GM21786 (cell line): ENCODE results near the gene SPRYD3.

Source experiments
- ATAC-seq: cut with Tn5 transposase; IDR thresholded peaks from one replicate; pipeline ENCODE4 v1.9.1; 2021; ENCODE audit not compliant: unreplicated experiment

The SPRYD3 gene

DNA sequence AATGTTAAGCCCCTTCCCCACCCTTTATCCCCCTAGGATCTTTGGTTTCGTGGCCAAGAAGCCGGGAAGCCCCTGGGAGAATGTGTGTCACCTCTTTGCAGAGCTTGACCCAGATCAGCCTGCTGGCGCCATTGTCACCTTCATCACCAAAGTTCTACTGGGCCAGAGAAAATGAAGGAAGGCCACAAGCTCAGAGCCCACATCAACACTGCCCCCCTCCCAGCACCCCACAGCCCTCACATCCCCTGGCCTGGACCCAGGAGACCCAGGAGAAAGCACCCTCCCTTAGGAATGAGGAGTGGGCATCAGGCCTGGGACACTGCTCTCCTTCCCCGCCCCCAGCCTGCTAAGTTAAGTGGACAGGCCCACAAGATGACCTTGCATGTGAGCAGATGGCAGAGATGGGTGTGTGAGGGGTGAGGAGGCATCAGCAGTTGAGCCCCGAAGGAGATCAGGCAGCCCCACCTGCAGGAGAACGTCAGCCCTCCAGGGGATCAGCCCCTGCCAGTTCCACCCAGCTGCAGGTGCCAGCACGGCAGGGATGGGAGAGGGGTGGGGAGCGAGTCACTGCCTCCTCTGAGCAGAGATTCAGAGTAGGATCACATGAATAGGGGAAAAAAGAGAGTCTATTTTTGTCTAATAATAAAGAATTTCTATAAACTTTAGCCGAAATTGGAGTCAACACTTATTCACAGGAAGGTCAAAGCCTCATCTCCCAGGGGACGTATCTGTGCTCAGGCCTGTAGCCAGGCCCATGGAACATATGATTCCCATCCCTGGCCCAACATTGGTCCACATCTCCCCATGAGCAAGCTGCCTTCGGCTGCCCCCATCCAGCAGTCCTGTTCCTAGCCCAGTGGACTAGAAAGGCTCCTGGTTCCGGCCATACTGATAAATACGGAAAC is 15.2 kb downstream of the SPRYD3 start:
- ATAC-seq: no peak

DNA sequence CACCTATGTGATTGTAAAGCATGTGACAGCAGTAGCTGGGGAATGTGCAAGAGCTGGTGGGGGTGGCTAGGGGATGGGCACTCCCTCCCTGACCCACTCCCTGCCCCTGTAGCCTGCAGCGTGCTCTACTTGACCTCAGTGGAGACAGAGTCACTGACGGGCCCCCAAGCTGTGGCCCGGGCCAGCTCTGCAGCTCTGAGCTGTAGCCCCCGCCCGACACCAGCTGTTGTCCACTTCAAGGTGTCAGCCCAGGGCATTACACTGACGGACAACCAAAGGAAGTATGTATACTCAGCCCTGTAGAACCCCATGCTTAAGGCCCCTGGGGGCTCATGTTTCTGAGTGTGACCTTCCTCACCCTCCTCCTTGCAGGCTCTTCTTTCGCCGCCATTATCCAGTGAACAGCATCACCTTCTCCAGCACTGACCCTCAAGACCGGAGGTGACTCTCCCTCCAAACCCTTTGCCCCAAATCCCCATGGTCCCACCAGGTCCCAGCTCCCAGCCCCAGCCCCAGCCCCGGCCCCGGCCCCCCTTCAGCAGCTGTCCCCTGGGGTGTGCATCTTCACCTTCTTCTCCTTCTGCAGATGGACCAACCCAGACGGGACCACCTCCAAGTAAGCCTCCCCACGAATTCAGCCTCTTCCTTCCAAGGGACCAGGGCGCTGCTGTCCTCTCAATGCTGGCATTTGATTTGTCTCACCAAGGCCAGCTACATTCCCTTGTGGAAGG is 16.0 kb downstream of the SPRYD3 start:
- no peak for ATAC-seq

DNA sequence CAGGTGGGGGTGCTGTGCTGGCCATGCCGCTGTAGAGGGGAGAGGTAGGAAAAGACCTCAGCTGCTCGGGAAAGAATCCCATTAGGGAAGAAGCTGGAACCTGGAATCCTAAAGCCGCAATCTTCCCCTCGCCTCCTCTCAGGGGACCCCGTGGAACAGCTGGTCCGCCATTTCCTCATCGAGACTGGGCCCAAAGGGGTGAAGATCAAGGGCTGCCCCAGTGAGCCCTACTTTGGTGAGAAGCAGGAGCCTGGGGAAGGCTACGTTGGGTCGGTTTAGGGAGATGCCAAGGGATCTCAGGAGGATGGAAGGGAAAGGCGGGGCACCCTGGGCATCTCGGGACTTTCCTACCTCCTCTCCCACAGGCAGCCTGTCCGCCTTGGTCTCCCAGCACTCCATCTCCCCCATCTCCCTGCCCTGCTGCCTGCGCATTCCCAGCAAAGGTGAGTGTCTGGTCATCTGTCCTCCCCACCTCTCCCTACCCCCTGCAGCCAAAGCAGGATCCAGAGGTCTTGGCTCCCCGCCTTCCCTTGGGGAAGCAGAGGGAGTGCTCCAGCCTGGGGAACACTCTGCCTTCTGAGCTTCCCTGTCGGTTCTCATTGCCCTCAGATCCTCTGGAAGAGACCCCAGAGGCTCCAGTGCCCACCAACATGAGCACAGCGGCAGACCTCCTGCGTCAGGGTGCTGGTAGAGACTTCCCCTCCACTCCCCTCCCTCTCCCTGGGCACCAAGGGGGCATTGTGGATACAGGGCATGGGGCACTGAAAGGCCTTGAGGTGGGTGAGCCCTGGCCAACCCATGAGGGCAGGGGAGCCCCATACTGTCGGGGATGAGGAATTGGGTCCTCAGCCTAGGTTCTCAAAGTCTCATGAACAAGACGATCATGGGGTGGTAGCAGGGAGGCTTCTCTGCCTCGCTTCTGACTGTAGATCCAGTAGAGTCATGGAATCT is 16.9 kb downstream of the SPRYD3 start:
- ATAC-seq: no peak

DNA sequence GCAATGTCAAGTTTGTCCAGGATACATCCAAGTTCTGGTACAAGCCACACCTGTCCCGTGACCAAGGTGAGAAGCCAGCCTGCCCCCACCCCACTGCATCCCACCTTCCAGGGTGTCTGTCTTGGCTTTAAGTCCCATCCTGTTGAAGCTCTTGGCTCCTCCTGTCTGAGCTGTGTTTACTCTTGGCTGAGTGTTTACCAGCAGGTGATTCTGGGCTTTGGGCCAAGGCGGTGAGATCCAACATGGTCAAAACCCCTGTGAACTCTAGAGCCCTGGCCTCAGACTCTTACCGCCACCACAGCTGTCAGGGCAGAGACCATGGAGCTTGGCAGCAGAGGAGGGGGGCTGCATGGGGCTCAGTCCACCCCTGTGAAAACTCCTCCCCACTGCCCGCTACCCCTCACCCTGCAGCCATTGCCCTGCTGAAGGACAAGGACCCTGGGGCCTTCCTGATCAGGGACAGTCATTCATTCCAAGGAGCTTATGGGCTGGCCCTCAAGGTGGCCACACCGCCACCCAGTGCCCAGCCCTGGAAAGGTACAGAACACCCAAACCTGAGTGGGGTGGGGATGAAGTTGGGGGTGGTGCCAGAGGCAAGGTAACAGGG is 17.7 kb downstream of the SPRYD3 start:
- ATAC-seq: no peak

DNA sequence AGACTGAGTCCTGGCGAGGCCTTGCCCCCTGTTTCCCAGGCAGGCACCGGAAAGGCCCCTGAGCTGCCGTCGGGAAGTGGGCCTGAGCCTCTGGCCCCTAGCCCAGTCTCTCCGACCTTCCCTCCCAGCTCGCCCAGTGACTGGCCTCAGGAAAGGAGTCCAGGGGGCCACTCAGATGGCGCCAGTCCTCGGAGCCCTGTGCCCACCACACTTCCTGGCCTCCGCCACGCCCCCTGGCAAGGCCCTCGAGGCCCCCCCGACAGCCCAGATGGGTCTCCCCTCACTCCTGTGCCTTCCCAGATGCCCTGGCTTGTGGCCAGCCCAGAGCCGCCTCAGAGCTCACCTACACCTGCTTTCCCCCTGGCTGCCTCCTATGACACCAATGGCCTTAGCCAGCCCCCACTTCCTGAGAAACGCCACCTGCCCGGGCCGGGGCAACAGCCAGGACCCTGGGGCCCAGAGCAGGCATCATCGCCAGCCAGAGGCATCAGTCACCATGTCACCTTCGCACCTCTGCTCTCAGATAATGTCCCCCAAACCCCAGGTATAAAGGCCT is 18.4 kb downstream of the SPRYD3 start:
- ATAC-seq: no peak

DNA sequence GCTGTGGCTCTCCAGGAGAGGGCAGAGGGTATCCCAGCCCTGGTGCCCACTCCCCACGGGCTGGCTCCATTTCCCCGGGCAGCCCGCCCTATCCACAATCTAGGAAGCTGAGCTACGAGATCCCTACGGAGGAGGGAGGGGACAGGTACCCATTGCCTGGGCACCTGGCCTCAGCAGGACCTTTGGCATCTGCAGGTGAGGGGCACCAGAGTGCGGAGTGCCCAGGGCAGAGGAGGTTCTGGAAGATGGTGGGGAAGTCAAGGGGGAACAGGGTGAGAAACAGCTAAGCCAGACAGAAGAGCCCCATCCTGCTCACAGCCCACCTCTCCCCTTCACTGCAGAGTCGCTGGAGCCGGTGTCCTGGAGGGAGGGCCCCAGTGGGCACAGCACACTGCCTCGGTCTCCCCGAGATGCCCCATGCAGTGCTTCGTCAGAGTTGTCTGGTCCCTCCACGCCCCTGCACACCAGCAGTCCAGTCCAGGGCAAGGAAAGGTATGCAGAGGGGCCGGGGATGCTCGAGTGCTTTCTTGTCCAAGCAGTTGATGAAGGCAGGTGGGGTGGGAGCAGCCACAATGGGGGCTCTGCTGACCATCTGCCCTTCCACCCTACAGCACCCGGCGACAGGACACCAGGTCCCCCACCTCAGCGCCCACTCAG is 19.0 kb downstream of the SPRYD3 start:
- ATAC-seq: no peak

DNA sequence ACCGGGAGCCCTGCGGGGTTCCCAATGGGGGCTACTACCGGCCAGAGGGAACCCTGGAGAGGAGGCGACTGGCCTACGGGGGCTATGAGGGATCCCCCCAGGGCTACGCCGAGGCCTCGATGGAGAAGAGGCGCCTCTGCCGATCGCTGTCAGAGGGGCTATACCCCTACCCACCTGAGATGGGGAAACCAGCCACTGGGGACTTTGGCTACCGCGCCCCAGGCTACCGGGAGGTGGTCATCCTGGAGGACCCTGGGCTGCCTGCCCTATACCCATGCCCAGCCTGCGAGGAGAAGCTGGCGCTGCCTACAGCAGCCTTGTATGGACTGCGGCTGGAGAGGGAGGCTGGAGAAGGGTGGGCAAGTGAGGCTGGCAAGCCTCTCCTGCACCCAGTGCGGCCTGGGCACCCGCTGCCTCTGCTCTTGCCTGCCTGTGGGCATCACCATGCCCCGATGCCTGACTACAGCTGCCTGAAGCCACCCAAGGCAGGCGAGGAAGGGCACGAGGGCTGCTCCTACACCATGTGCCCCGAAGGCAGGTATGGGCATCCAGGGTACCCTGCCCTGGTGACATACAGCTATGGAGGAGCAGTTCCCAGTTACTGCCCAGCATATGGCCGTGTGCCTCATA is 19.6 kb downstream of the SPRYD3 start:
- ATAC-seq: no peak

DNA sequence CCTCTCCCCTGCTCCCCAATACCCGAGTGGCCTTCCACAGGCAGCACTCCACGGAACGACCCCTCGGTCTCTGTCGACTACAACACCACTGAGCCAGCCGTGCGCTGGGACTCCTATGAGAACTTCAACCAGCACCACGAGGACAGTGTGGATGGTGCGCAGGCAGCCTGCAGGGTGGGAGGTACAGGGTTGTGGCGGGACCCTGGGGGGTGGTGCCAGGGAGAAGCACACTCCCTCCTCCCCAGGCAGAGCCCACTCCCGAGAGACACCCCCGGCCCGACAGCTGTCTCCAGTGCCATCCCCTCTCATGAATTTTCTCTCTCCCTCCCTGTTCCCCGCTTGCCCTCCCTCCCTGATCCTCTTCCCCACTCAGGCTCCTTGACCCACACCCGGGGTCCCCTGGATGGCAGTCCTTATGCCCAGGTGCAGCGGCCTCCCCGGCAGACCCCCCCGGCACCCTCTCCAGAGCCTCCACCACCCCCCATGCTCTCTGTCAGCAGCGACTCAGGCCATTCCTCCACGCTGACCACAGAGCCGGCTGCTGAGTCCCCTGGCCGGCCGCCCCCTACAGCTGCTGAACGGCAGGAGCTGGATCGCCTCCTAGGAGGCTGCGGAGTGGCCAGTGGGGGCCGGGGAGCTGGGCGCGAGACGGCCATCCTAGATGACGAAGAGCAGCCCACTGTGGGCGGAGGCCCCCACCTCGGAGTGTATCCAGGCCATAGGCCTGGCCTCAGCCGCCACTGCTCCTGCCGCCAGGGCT is 20.3 kb downstream of the SPRYD3 start:
- ATAC-seq: no peak

DNA sequence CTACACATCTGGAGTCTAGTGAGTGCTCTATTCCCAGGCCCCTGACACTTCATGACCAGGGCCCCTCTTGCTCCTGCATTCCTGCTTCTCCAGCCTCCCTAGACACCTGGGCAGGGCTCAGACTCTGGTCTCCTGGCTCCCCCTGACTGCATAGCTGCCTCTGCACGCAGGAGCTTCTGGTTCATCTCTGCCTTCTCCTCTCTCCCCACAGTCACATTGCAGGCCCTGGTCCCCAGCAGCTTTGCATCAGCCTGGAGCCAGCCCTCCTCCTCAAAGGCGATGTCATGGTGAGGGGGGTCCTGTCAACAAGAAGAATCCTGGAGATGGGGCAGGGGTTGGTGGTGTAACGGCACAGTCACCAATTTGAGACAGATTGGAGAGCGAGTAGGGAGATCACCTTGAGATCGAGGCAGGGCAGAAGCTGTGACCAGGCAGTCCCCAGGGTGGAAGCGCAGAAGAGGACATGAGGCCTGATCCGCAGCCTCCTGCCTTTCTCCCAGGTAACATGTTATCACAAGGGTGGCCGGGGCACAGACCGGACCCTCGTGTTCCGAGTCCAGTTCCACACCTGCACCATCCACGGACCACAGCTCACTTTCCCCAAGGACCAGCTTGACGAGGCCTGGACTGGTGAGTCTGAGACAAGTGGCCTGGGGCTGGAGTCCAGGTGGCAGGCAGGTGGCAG is 21.2 kb downstream of the SPRYD3 start:
- ATAC-seq: no peak

DNA sequence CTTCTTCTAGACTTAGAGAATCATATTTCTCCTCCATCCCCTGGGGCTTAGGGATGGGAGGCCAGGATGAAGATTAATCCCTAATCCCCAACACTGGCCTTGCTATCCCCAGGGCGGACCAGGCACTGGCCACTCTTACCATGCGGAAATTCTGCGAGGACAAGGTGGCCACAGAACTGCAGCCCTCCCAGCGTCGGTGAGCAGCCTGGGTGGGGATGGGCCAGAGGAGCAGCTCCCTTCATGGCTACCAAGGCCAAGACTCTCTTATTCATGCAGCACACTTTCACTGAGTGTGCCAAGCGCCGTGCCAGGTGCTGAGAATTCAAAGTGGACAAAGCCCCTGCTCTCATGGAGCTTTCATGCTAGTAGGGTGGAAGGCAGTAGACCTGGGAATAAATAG is 22.3 kb downstream of the SPRYD3 start:
- no peak for ATAC-seq

DNA sequence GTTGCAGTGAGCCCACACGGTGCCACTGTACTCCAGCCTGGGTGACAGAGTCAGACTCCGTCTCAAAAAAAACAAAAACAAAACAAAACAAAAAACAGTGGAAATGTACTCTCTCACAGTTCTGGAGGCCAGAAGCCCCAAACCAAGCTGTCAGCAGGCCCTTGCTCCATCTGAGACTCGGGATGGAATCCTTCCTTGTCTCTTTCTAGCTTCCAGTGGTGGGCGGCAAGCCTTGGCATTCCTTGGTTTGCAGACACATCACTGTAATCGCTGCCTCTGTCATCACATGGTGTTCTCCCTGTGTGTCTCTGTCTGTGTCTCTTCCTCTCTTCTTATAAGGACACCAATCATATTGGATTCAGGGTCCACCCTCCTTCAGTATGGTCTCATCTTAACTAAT is 22.9 kb downstream of the SPRYD3 start:
- ATAC-seq: no peak

DNA sequence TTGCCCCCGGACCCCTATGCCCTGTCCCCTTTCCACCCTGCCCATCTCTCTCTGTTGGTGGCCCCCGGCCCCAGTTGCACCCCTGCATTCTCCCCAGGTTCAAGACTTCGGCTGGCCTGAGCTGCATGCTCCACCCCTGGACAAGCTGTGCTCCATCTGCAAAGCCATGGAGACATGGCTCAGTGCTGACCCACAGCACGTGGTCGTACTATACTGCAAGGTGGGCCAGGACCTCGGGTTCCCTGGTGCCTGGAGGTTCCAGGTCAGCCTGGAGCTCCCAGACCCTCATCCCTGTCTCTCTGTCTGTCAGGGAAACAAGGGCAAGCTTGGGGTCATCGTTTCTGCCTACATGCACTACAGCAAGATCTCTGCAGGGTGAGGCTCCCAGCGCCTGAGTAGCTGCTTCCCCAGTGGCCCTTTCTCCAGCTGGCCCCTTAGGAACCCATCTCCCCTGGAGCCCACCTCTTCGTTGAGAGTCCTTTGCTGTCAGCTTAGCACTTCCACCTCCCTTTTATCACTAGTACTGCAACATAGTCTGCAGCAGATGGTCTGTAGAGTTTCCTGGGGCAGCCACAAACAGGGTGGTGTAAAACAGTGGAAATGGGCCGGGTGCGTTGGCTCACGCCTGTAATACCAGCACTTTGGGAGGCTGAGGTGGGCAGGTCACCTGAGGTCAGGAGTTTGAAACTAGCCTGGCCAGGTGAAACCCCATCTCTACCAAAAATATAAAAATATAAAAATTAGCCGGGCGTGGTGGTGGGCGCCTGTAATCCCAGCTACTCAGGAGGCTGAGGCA is 23.5 kb downstream of the SPRYD3 start:
- ATAC-seq: no peak

DNA sequence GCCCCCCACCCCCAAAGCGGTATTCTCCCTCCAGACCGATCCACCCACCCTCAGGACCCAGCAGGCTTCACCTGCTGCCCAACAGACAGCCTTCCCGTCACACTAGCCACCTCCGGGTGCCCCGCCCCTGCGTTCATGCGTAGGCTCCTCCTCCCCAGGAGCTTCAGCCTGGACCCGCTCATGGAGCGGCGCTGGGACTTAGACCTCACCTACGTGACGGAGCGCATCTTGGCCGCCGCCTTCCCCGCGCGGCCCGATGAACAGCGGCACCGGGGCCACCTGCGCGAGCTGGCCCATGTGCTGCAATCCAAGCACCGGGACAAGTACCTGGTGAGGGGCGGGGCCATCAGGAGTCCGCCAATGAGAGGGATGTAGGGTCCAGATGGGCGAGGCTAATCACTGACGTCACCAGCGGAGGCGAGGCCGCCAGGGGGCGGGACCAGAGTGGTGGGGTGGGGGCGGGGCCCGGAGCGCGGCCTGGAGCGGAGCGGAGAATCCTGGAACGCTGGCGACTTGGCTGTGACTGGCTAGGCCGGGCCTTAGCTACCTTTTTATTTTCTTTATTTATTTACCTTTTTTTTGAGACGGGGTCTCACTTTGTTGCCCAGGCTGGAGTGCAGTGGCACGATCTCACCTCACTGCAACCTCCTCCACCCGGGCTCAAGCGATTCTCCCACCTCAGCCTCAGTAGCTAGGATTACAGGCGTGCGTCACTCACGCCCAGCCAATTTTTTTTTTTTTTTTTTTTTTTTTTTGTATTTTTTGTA is 24.9 kb downstream of the SPRYD3 start:
- ATAC-seq: peak; percentile 91

DNA sequence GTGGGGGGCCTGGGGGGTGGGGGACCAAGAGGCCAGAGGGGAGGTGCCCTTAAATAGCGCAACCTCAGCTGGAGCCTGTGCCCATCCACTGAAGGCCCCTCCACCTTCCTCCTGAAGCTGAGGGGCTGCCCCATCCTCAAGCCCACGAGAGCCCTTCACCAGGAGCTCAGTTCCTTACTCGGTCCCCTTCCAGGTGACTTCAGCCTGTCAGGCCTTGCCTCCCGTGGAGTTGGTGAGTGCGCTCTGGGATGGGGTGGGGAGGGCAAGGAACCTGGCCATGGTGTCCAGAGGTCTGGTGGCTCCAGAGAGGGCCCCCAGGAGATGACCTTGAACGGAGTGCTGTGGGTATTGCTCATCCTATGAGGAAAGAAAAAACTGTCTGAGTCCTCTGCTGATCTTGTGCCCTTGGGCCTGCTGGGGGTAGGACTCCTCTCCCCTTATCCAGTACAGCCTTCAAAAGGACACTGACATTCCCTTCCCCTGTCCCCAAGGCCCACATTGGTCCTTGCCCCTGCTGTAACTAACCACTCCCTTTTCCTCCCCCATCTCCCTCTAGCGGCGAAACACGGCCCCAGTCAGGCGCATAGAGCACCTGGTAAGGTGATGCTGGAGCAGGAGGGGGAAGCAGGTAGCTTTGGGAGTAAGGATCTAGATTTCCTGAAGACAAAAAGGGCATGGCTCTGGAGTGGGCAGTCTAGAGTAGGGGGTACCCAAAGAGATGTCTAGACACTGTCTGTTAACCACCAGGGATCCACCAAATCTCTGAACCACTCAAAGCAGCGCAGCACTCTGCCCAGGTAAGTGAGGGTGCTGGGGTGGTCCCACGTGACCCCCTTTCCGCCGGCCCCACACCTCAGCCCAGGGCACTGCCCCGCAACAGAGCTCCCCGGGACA is 25.7 kb downstream of the SPRYD3 start:
- no peak for ATAC-seq

DNA sequence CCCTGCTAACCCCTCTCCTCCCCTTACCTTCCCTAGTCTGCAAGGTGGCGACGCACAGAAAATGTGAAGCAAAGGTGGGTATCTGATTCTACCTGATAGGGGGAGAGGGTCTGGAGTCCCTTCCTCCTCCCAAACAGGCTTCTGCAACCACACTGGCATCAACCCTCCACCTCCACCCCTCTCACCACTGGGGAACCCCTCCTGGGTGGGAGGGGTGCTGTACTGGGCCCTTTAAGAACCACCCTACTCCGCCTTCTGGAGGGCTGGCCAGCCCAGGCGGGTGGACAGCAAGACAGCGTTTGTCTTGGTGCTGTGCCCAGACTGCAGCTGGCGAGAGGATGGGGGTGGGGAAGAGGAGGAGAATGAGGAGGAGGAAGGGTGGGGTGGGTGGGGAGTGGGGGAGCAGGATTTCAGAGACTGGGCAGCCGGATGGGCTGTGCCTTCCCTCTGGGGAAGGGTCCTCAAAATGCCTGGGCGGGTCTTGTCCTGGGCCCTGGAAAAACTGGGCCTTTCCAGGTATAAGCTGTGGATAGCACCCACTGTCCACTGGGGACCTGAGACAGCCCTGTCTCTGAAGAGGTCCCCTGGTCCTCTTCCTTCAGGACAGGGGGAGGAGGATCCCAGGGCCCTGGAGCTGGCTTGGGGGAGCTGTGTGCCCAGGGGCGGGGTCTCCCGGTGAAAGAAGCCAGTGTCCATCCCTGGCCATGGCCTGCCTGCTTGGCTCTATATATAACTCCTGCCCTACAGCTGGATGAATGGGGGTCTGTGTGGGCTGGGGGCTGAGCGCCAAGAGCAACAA is 26.6 kb downstream of the SPRYD3 start:
- ATAC-seq: no peak
